GM10266 (cell line): ENCODE results near the gene LASP1NB.

Experiments
- DNase-seq: peaks from one replicate; pipeline ENCODE4 v3.0.0; 2012; ENCODE audit errors: extremely low spot score
- CTCF ChIP-seq: IDR thresholded peaks from 2 replicates; pipeline ENCODE4 v1.5.1; 2012; ENCODE audit warnings: mild to moderate bottlenecking, low read depth; ENCODE audit not compliant: control insufficient read depth, insufficient read depth; ENCODE audit errors: missing control alignments

LASP1NB gene

GRCh38 chr17:38925263-38925995, at the start of gene LASP1NB:
Gene LASP1NB (plus strand): TSS chr17:38925614.
- TF ChIP-seq CTCF, result no peak

GRCh38 chr17:38877130-38877851, 48.1 kb upstream of the LASP1NB start:
- no peak for DNase-seq
- no peak for TF ChIP-seq CTCF

More at GRCh38 chr17:38925263-38925995, at the start of gene LASP1NB:
- DNase-seq, result no peak

- TF ChIP-seq CTCF, result no peak
- no peak for DNase-seq
Measured at GRCh38 chr17:38879878-38880665, 45.3 kb upstream of the LASP1NB start.

GRCh38 chr17:38881600-38882191, 43.7 kb upstream of the LASP1NB start:
- DNase-seq, result peak; percentile 40
- no peak for TF ChIP-seq CTCF

- no peak for DNase-seq
- no peak for TF ChIP-seq CTCF
Measured at GRCh38 chr17:38882870-38883269, 42.5 kb upstream of the LASP1NB start.

GRCh38 chr17:38883592-38884526, 41.6 kb upstream of the LASP1NB start:
- DNase-seq, result no peak
- no peak for TF ChIP-seq CTCF
